DND-41 (cell line): ENCODE measurements around the gene KCNH2.

Experiments used
- CTCF ChIP-seq: IDR thresholded peaks from 2 replicates; pipeline ENCODE4 v1.5.1; 2012; ENCODE audit warnings: borderline replicate concordance, low read length, moderate library complexity, mild to moderate bottlenecking; ENCODE audit not compliant: poor library complexity, severe bottlenecking; ENCODE audit errors: extremely low read depth
- EZH2 ChIP-seq: IDR thresholded peaks from 3 replicates; pipeline ENCODE4 v1.6.1; 2012; ENCODE audit warnings: borderline replicate concordance, low read depth, mild to moderate bottlenecking, moderate library complexity, low read length, inconsistent platforms; ENCODE audit not compliant: severe bottlenecking

GRCh38 chr7:150927956-150928344 is 50.2 kb downstream of the KCNH2 start:
- TF ChIP-seq CTCF (no peak), EZH2 (no peak)
